ENCODE measurements around the gene CHID1.

GRCh38 chr11:830295-831117, 80.1 kb downstream of the CHID1 start:
- TF ChIP-seq YY1 (IDR thresholded peaks at IDR 0.05; ENCODE audit: low read depth) (no peak), TCF12 (IDR thresholded peaks at IDR 0.05; ENCODE audit: low read depth) (no peak), CEBPB (IDR thresholded peaks at IDR 0.05) (no peak), EP300 (IDR thresholded peaks at IDR 0.05; ENCODE audit: borderline replicate concordance) (no peak), EGR1 (IDR thresholded peaks at IDR 0.05) (no peak), TAF1 (IDR thresholded peaks at IDR 0.05; ENCODE audit: low read depth) (no peak), TEAD4 (IDR thresholded peaks at IDR 0.05) (no peak), REST (IDR thresholded peaks at IDR 0.05; ENCODE audit: low read depth) (no peak), NFIC (IDR thresholded peaks at IDR 0.05) (no peak), RAD21 (IDR thresholded peaks at IDR 0.05; ENCODE audit: low read depth) (no peak), MAX (IDR thresholded peaks at IDR 0.05) (no peak), ZBTB7A (IDR thresholded peaks at IDR 0.05; ENCODE audit: low read depth) (no peak), FOXM1 (IDR thresholded peaks at IDR 0.05; ENCODE audit: borderline replicate concordance, low read depth) (no peak)
